Effector memory CD8-positive, alpha-beta T cell (primary cell): ENCODE results near the gene LACTBL1.

Experiments
- ATAC-seq: fragments of 150-1000 bp; cut with Tn5 transposase; replicated peaks from 2 replicates; pipeline ENCODE4 v1.10.0; 2021; ENCODE audit warnings: mild to moderate bottlenecking, moderate library complexity
- DNase-seq, 3 experiments: peaks; one replicate each; pipeline ENCODE4 v3.0.0; 2021
- H3K27ac Mint-ChIP-seq, 2 donors: one replicate each; pipeline ENCODE4 v1.8.0; 2022; ENCODE audit warnings: mild to moderate bottlenecking in 2 of 2, mixed read lengths in 2 of 2, moderate library complexity in 2 of 2
- H3K27me3 Mint-ChIP-seq, 2 donors: one replicate each; pipeline ENCODE4 v1.8.0; 2022; ENCODE audit warnings: mixed read lengths in 2 of 2
- H3K36me3 Mint-ChIP-seq: one replicate; pipeline ENCODE4 v1.8.0; 2022; ENCODE audit warnings: mild to moderate bottlenecking, moderate library complexity, mixed read lengths; ENCODE audit not compliant: insufficient read depth
- H3K4me1 Mint-ChIP-seq, 2 donors: one replicate each; pipeline ENCODE4 v1.8.0; 2022; ENCODE audit warnings: low read depth in 2 of 2, mixed read lengths in 2 of 2
- H3K4me3 Mint-ChIP-seq, 2 donors: one replicate each; pipeline ENCODE4 v1.8.0; 2022; ENCODE audit warnings: mild to moderate bottlenecking in 2 of 2, mixed read lengths in 2 of 2, moderate library complexity in 2 of 2
- H3K9me3 Mint-ChIP-seq, 2 donors: one replicate each; pipeline ENCODE4 v1.8.0; 2022; ENCODE audit warnings: mixed read lengths in 2 of 2

Gene LACTBL1

DNA sequence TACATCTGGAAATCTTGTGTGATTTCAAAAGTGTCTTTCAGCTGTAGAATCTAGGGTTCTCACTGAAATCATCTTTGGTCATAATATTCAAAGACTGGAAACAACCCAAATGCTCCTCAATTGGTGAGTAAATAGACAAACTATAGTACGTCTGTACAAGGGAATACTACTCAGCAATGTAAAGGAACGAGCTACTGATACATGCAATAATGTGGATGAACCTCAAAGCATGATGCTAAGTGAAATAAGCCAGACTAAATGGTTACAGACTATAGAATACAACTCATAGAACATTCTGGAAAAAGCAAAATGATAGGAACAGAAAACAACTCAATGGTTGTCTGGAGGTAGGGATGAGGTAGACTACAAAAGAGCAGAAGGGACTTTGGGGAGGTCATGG lies 2.6 kb downstream of the LACTBL1 start:
- Mint-ChIP-seq H3K9me3 (peaks cover 3 to 10% of the 10 kb centered on the region in 2 donors), H3K27ac (no peak overlapping the region), H3K36me3 (no peaks in the 10 kb centered on the region), H3K4me3 (no peak overlapping the region), H3K4me1 (no peaks in the 10 kb centered on the region), H3K27me3 (peaks cover 64 to 78% of the 10 kb centered on the region in 2 donors)
- no peak for ATAC-seq
- DNase-seq: no peak

DNA sequence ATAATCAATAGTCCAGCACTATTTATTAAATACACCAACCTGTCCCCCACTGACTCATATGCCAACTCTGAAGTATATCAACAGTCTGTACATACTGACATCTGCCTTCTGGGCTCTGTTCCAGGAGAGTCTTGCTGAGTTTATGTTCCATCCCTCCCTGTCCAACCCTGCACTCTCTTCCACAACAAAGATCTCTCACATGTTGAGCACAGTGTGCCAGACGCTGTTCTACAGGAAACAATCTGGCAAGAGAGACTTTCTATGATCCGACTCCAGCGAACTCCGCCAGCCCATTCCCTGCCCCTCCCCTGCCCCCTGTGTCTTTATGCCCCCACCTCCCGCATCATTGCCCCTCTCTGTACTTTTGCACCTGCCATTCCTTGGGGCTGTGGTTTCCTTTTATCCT lies 3.4 kb downstream of the LACTBL1 start:
- ATAC-seq: no peak
- H3K27me3 Mint-ChIP-seq: peaks cover 59 to 71% of the 10 kb centered on the region in 2 donors

DNA sequence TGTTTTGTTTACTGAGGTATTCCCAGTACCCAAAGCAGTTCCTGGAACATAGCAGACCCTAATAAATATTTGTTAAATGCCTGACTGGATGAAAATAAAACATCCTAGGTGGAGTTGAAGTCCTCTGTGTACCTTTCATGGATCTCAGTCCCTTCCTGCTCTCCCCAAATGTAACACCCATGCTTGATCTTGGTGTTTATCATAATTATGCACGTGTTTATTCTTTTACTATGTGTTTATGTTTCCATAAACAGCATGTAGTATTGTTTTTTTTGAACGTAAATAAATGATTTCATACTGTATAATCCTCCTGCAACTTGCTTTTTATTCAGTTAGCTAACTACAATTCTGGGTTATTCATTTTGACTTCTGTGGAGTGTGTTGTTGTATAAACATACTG lies 4.8 kb downstream of the LACTBL1 start:
- H3K27me3 Mint-ChIP-seq: peaks cover 55 to 69% of the 10 kb centered on the region in 2 donors
- ATAC-seq: no peak

More for the DNA sequence above, 3.4 kb downstream of the LACTBL1 start:
- H3K36me3 Mint-ChIP-seq: no peaks in the 10 kb centered on the region
- no peaks in the 10 kb centered on the region for H3K4me1 Mint-ChIP-seq
- H3K27ac Mint-ChIP-seq: no peak overlapping the region
- H3K9me3 Mint-ChIP-seq: peaks cover 3 to 10% of the 10 kb centered on the region in 2 donors
- no peak overlapping the region for H3K4me3 Mint-ChIP-seq
- no peak for DNase-seq

DNA sequence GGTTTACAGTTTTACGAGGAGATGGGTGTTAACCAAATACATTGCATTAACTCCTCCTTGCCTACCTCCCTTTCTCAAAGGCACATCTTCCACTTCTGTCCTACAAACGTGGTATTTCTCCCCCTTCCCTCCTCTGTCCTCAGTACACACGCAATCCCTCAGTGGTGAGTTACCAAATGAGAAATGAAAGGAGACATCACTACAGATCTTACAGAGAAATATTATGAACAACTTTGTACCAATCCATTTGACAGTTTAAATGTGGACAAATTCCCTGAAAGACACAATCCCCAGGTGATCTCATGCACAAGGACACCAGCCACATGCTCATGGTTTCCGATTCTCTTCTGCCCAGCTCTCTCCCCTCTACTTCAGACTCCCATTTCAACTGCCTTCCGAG lies 6.4 kb downstream of the LACTBL1 start:
- H3K9me3 Mint-ChIP-seq: peaks cover 3 to 10% of the 10 kb centered on the region in 2 donors
- no peaks in the 10 kb centered on the region for H3K4me1 Mint-ChIP-seq
- DNase-seq: no peak
- no peak overlapping the region for H3K27ac Mint-ChIP-seq
- no peak overlapping the region for H3K4me3 Mint-ChIP-seq
- ATAC-seq: no peak
- no peaks in the 10 kb centered on the region for H3K36me3 Mint-ChIP-seq
- peaks cover 44 to 56% of the 10 kb centered on the region in 2 donors for H3K27me3 Mint-ChIP-seq

More for the DNA sequence above, 4.8 kb downstream of the LACTBL1 start:
- no peak for DNase-seq
- Mint-ChIP-seq H3K4me1 (no peaks in the 10 kb centered on the region), H3K27ac (no peak overlapping the region), H3K36me3 (no peaks in the 10 kb centered on the region), H3K4me3 (no peak overlapping the region), H3K9me3 (peaks cover 3 to 10% of the 10 kb centered on the region in 2 donors)

DNA sequence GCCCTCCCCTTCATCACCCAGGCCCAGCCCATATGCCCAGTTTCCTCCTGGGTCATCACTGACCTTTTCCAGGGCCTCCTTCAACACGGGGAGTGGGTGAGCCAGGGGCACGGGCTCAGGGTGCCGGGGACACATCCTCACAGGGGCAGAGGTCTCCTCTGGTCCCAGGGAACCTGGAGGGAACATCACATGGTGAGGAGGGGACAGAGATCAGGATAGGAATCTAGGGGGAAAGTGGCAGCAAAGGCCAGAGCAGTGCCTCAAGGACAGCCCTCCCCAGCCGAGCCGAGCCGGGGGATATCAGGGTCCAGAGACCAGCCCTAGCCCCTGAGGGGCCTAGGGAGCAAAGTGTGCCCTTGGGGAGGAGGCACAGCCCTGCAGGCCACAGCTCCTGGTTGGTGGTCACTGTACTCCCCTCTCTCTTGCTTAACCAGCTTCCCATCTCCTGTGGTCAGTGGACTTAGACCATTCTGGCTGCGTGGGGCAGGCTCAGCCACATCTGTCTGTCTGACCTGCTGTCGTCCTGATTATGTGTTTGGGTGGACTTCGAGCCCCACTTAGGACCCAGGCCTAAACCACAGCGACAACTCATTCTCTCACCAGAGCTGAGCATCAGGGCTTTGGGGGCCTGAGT lies 9.5 kb downstream of the LACTBL1 start:
- H3K27me3 Mint-ChIP-seq: peaks cover 12 to 38% of the 10 kb centered on the region in 2 donors

DNA sequence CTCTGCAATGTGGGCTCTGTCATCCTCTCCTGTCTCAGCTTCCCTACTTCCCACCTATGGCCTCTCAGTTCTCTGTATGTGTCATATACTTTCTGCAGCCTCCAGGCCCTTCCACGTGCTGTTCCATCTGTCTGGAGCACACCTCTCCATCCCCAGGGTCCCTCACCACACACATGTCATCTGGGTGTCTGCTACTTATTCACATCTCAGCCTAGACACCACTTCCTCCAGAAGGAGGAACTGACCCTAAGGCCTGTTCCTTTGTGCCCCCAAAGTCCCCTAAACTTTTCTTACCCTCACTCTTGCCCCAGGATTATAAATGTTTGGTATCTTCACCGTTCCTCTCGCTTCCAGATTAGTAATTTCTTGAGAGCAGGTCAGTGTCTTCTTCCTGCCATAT lies 10.1 kb downstream of the LACTBL1 start:
- H3K4me3 Mint-ChIP-seq: no peak overlapping the region
- no peak for ATAC-seq
- H3K36me3 Mint-ChIP-seq: no peaks in the 10 kb centered on the region
- H3K9me3 Mint-ChIP-seq: peaks cover 3 to 10% of the 10 kb centered on the region in 2 donors
- peaks cover 8 to 34% of the 10 kb centered on the region in 2 donors for H3K27me3 Mint-ChIP-seq
- no peaks in the 10 kb centered on the region for H3K4me1 Mint-ChIP-seq
- no peak overlapping the region for H3K27ac Mint-ChIP-seq
- DNase-seq: no peak

More for the DNA sequence above, 9.5 kb downstream of the LACTBL1 start:
- H3K9me3 Mint-ChIP-seq: peaks cover 3 to 10% of the 10 kb centered on the region in 2 donors
- no peak overlapping the region for H3K27ac Mint-ChIP-seq
- H3K4me3 Mint-ChIP-seq: no peak overlapping the region
- ATAC-seq (no peak), DNase-seq (no peak)
- H3K4me1 Mint-ChIP-seq: no peaks in the 10 kb centered on the region
- H3K36me3 Mint-ChIP-seq: no peaks in the 10 kb centered on the region

DNA sequence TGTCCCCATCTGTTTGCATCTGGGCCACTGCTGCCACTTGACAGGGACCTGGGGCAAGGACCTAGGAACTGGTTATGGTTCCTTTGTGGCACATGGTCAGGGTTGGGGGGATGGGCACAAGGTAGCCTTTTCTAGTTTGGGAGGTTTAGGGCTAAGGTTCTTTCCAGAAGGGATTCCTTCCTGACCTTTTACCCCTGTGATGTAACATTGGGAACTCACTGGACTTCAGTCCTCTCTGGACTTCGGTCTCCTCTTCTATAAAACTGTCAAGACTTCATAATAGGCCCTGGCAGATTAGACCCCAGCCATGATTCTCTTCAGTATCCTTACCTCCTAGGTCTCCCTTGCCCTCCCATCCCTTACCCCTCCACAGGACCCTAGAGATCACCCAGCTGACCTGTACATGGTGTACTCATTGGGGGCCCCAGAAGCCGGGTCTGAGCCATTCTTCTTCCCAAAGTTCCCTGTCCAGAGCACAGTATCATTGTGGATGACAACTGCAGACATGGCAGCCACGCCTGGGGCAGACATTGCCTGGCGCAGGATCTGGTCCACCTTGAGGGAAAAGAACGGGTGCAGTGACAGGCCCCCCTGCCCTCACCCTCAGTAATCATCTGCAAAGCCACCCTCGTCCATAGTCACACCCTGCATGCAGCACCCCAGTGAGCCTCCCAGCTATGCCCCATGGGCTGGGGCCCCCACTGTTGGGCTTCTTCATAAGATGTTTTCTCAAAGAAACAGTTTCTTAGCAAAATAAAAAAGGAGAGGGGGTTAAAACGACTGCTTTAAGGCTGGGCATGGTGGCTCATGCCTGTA lies 12.9 kb downstream of the LACTBL1 start:
- Mint-ChIP-seq H3K27ac (no peak overlapping the region), H3K36me3 (no peaks in the 10 kb centered on the region), H3K9me3 (no peaks in the 10 kb centered on the region), H3K27me3 (peaks cover 7 to 34% of the 10 kb centered on the region in 2 donors), H3K4me3 (no peak overlapping the region), H3K4me1 (no peaks in the 10 kb centered on the region)
- no peak for ATAC-seq
- DNase-seq: no peak

DNA sequence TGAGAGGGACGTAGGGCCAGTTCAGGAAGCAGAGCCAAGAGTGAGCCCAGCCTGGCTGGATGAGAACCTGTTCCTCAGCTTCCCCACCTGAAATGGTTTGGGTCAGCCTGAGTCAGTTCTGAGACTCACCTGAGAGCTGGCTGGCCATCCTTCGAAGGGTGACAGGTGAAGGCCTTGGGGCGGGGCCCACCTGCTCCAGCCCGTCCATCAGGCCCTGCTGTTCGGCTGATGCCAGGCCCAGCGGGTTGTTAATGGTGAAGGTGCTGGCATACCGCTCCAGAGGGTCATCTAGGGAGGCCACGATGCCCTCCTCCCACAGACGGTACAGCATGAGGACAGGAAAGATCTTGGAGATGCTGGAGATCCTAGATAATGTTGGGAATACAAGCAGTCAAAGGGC lies 14.1 kb downstream of the LACTBL1 start:
- DNase-seq: no peak
- H3K4me1 Mint-ChIP-seq: no peaks in the 10 kb centered on the region
- H3K4me3 Mint-ChIP-seq: no peak overlapping the region
- no peak overlapping the region for H3K27ac Mint-ChIP-seq
- H3K27me3 Mint-ChIP-seq: peaks cover 7 to 46% of the 10 kb centered on the region in 2 donors
- no peaks in the 10 kb centered on the region for H3K36me3 Mint-ChIP-seq
- no peaks in the 10 kb centered on the region for H3K9me3 Mint-ChIP-seq
- ATAC-seq: no peak

DNA sequence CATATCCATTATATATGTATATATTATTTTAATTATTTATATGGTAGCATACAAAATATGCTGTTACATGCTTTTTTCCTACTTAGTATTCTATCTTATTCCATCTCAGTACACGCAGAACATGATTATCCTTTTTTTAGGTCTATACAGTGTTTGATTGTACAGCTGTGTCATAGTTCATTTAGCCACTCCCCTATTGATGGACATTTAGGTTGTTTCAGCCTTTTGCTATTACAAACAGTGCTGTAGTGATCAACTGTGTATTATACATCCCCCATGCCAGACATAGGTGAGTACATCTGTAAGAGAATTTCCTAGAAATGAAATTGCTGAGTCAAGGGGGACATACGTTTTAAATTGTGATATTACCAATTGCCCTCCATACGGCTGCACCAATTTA lies 15.6 kb downstream of the LACTBL1 start:
- H3K4me1 Mint-ChIP-seq: no peaks in the 10 kb centered on the region
- peaks cover 7 to 46% of the 10 kb centered on the region in 2 donors for H3K27me3 Mint-ChIP-seq
- no peak for ATAC-seq
- no peak for DNase-seq
- no peaks in the 10 kb centered on the region for H3K36me3 Mint-ChIP-seq
- no peaks in the 10 kb centered on the region for H3K9me3 Mint-ChIP-seq
- H3K27ac Mint-ChIP-seq: no peak overlapping the region
- no peak overlapping the region for H3K4me3 Mint-ChIP-seq

DNA sequence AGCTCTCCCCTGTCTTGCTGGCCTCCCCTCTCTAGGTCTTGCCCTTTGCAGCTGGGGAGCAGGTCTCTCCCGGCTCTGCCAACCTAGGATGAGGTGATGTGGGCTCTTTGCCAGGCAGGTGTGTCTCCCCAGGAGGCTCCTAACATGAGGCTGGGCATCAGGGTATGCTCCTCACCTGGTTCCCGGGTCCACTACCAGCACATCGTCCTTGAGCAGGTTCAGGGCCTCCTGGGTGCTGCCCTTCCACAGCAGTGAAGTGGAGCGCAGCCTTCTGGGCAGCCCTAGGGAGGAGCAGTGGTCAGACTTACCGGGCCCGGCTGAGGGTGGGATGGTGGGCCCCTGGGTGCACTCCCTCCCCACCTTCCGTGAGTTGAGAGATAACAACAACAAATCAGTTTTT lies 17.5 kb downstream of the LACTBL1 start:
- H3K27me3 Mint-ChIP-seq: peaks cover 16 to 65% of the 10 kb centered on the region in 2 donors
- H3K4me3 Mint-ChIP-seq: no peak overlapping the region
- no peaks in the 10 kb centered on the region for H3K4me1 Mint-ChIP-seq
- DNase-seq (no peak), ATAC-seq (no peak)
- no peaks in the 10 kb centered on the region for H3K9me3 Mint-ChIP-seq
- no peaks in the 10 kb centered on the region for H3K36me3 Mint-ChIP-seq
- no peak overlapping the region for H3K27ac Mint-ChIP-seq

DNA sequence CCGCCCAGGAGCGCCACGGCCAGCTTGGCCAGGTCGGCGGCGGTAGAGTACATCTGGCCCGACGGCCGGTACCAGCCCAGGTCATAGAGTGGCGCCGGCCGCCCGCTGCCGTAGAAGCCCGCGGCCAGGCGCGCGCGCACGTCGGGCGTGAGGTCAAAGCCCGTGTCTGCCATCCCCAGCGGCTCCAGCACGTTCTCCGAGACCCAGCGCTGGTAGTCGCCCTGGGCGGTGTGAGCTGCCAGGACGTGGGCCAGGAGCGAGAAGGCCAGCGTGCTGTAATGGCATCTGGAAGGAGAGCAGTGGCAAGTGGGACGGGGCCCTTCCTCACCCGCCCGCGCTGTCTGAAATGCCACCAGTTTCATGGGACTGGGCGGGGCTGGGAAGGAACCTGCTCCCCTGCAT lies 18.9 kb downstream of the LACTBL1 start:
- H3K4me3 Mint-ChIP-seq: no peak overlapping the region

DNA sequence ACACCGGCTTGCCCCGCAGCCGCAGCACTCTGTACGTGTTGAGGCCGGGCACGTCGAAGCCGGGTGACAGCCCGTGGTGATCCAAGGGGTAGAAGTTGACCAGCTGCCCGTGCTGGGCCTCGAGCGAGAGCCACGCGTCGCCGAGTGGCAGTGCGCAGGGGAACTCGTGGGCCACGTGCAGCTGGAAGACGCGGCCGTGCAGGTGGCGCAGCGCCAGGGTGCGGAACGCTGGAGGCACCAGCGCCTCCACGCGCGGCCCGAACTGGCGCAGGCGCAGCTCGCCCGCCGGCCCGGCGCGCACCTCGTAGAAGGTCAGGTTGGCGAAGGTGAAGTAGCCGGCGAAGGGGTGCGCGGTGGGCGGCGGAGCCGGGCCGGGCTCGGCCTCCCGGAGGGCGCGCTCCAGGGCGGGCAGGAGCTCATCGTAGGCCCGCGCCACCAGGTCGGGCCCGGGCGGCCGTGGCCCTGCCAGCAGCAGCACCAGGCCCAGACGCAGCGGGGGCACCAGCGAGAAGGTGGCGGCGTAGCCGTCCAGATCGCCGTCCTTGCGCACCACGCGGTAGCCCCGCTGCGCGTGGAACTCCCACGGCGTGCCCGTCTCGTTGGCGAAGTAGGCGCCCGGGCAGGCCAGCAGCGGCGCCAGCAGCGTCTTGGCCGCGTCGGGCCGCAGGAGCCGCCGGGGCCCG lies 19.5 kb downstream of the LACTBL1 start:
- Mint-ChIP-seq H3K27me3 (peaks cover 16 to 64% of the 10 kb centered on the region in 2 donors), H3K4me3 (no peak overlapping the region)

More for the DNA sequence above, 18.9 kb downstream of the LACTBL1 start:
- Mint-ChIP-seq H3K27ac (no peak overlapping the region), H3K9me3 (no peaks in the 10 kb centered on the region), H3K4me1 (no peaks in the 10 kb centered on the region), H3K27me3 (peaks cover 16 to 59% of the 10 kb centered on the region in 2 donors), H3K36me3 (no peaks in the 10 kb centered on the region)
- ATAC-seq: no peak
- no peak for DNase-seq

DNA sequence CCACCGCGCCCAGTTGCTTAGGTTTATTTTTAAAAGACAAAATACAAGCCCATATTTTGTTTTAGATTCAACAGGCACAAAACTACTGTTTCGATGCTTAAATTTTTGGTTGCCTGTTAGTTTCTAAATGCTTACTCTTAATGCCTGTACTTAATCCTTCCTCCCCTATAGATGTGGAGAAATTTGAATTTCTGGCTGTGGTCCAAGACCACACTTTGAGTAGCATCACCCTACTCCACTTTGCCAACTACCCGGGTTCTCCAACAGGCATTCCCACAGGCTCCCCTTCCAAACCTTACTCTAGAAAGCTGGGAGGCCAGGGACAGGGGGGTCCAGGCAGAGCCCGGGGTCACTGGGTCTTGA lies 20.0 kb downstream of the LACTBL1 start:
- Mint-ChIP-seq H3K36me3 (no peaks in the 10 kb centered on the region), H3K4me3 (no peak overlapping the region), H3K27ac (no peak overlapping the region), H3K9me3 (no peaks in the 10 kb centered on the region), H3K4me1 (no peaks in the 10 kb centered on the region), H3K27me3 (peaks cover 16 to 69% of the 10 kb centered on the region in 2 donors)
- DNase-seq (no peak), ATAC-seq (no peak)

More for the DNA sequence above, 19.5 kb downstream of the LACTBL1 start:
- DNase-seq: no peak
- Mint-ChIP-seq H3K27ac (no peak overlapping the region), H3K36me3 (no peaks in the 10 kb centered on the region), H3K9me3 (no peaks in the 10 kb centered on the region), H3K4me1 (no peaks in the 10 kb centered on the region)
- ATAC-seq: no peak
